GM12878 (cell line): ENCODE measurements around the gene MACROD2. TPM values are rescaled to one million over a fixed set of nuclear protein-coding genes. Genes with fewer than 3 reads are reported as not detected.

Experiments used
- ATAC-seq: fragments of 200-7000 bp; cut with Tn5 transposase; 3 replicates; pipeline ENCODE4 v1.9.1; 2020; ENCODE audit warnings: mild to moderate bottlenecking, moderate library complexity
- BruUV-seq: library from RNA; stranded (reverse); fragments of 400-500 nt; replicated peaks from 2 replicates; lab custom pipeline; 2021; lab: Mats Ljungman, UMichigan
- CTCF ChIA-PET: fragments of 300-600 bp; sonication (Branson Sonifier 250); formaldehyde crosslinking; extraction: SDS; loops from one replicate; lab custom pipeline; 2021; ENCODE audit warnings: inconsistent platforms; lab: Yijun Ruan, JAX
- POLR2A ChIA-PET: fragments of 350-600 bp; formaldehyde crosslinking; extraction: SDS; loops from one replicate; lab custom pipeline; 2021; ENCODE audit warnings: inconsistent platforms; lab: Charles Lee
- RAD21 ChIA-PET: fragments of 300-600 bp; sonication (Branson Sonifier 250); formaldehyde crosslinking; loops from one replicate; lab custom pipeline; 2023; ENCODE audit warnings: antibody characterized with exemption; ENCODE audit not compliant: unreplicated experiment; lab: Charles Lee
- SMC1A ChIA-PET: fragments of 300-600 bp; sonication (Branson Sonifier 250); formaldehyde crosslinking; loops from one replicate; lab custom pipeline; 2023; ENCODE audit not compliant: unreplicated experiment, uncharacterized antibody; lab: Charles Lee
- DNase-seq: peaks from one replicate; pipeline ENCODE4 v3.0.0-alpha.2; 2011; ENCODE audit warnings: low read depth, low spot score
- FAIRE-seq: peaks from 3 replicates; lab custom pipeline; 2011; peaks lifted over from hg19 to GRCh38; lab: Jason Lieb, UNC
- H2AFZ ChIP-seq: 2 replicates; pipeline ENCODE4 v1.6.0; 2011; ENCODE audit warnings: low read depth, low read length, control low read depth; ENCODE audit not compliant: control insufficient read depth
- H3K27ac ChIP-seq: 2 replicates; pipeline ENCODE4 v1.5.1; 2011; ENCODE audit warnings: control low read depth; ENCODE audit not compliant: control insufficient read depth, insufficient read depth
- H3K27me3 ChIP-seq, 2 experiments: replicated peaks in 1 of 2; 2 replicates each; pipeline versions ENCODE4 v1.6.0 to v1.6.1; 2011; ENCODE audit warnings: low read length in 1 of 2; ENCODE audit not compliant: control insufficient read depth in 2 of 2, insufficient read depth in 2 of 2
- H3K36me3 ChIP-seq, 2 experiments: 2 replicates each; pipeline ENCODE4 v1.5.1; 2011; ENCODE audit warnings: low read length in 1 of 2; ENCODE audit not compliant: control insufficient read depth in 2 of 2, insufficient read depth in 2 of 2
- H3K4me1 ChIP-seq: 2 replicates; pipeline ENCODE4 v1.6.1; 2011; ENCODE audit warnings: mild to moderate bottlenecking, low read length, moderate library complexity, mixed read lengths; ENCODE audit not compliant: control insufficient read depth, insufficient read depth
- H3K4me2 ChIP-seq: 2 replicates; pipeline ENCODE4 v1.6.0; 2011; ENCODE audit warnings: control low read depth; ENCODE audit not compliant: control insufficient read depth, insufficient read depth
- H3K4me3 ChIP-seq: fragments of 200-600 bp; sonication (generic); 2 replicates; pipeline ENCODE4 v1.5.1; 2016
- H3K79me2 ChIP-seq: 2 replicates; pipeline ENCODE4 v1.6.0; 2011; ENCODE audit warnings: low read length; ENCODE audit not compliant: control insufficient read depth, insufficient read depth
- H3K9ac ChIP-seq: 2 replicates; pipeline ENCODE4 v1.8.0; 2011; ENCODE audit warnings: low read length, control low read depth, mixed read lengths; ENCODE audit not compliant: control insufficient read depth, insufficient read depth
- H3K9me3 ChIP-seq: replicated peaks from 3 replicates; pipeline ENCODE4 v1.5.1; 2011; ENCODE audit warnings: mild to moderate bottlenecking, low read length; ENCODE audit not compliant: control insufficient read depth, insufficient read depth
- H4K20me1 ChIP-seq: 2 replicates; pipeline ENCODE4 v1.6.0; 2011; ENCODE audit not compliant: control insufficient read depth, insufficient read depth
- CBX5 ChIP-seq: sonication (generic); IDR thresholded peaks from 2 replicates; pipeline ENCODE4 v1.6.1; 2016; ENCODE audit warnings: low read depth, moderate library complexity, mild to moderate bottlenecking, inconsistent platforms
- EZH2 ChIP-seq: IDR thresholded peaks from 2 replicates; pipeline ENCODE4 v1.6.1; 2012; ENCODE audit warnings: low read depth, mild to moderate bottlenecking, control low read depth, inconsistent platforms, low read length, borderline replicate concordance; ENCODE audit not compliant: control insufficient read depth
- MYB ChIP-seq: fragments of 150-350 bp; IDR thresholded peaks from 2 replicates; pipeline ENCODE4 v1.6.1; 2014; ENCODE audit warnings: mild to moderate bottlenecking, low read depth, low read length, borderline replicate concordance
- NFYB ChIP-seq: IDR thresholded peaks from 2 replicates; pipeline ENCODE4 v1.6.1; 2011; ENCODE audit warnings: low read depth, mild to moderate bottlenecking, low read length, improper control_type of control experiment, moderate library complexity; ENCODE audit not compliant: insufficient read depth
- POU2F2 ChIP-seq: IDR thresholded peaks from 3 replicates; pipeline ENCODE4 v1.6.1; 2011; ENCODE audit warnings: low read depth, mild to moderate bottlenecking, low read length, borderline replicate concordance
- SRF ChIP-seq, 2 experiments: IDR thresholded peaks; 2 replicates each; pipeline ENCODE4 v1.6.1; 2011; ENCODE audit warnings: low read depth in 2 of 2, low read length in 2 of 2, mild to moderate bottlenecking in 1 of 2, moderate library complexity in 1 of 2
- TCF12 ChIP-seq: IDR thresholded peaks from 2 replicates; pipeline ENCODE4 v1.6.1; 2011; ENCODE audit warnings: low read depth, mild to moderate bottlenecking, low read length
- TCF3 ChIP-seq: IDR thresholded peaks from 2 replicates; pipeline ENCODE4 v1.6.1; 2012; ENCODE audit warnings: low read depth, mild to moderate bottlenecking, low read length, borderline replicate concordance; ENCODE audit not compliant: insufficient read depth
- TCF7 ChIP-seq: IDR thresholded peaks from 2 replicates; pipeline ENCODE4 v1.6.1; 2014; ENCODE audit warnings: antibody characterized with exemption, borderline replicate concordance
- WGBS: methylation state at CpG from one replicate; pipeline ENCODE4 v1.1.6; 2016; ENCODE audit warnings: low lambda C conversion rate; ENCODE audit not compliant: insufficient replicate concordance, insufficient coverage; ENCODE audit errors: missing lambda C conversion rate; 5-methylcytosine and 5-hydroxymethylcytosine counted together
- in situ Hi-C: fragments of 300-500 bp; cut with MboI; formaldehyde crosslinking; loops from 9 replicates; pipeline ENCODE4 v1.14.3; 2018; ENCODE audit warnings: mixed read lengths
- intact Hi-C: fragments of 100-400 bp; cut with micrococcal nuclease; formaldehyde crosslinking; loops from one replicate; pipeline ENCODE4 v1.14.2; 2022; ENCODE audit not compliant: unreplicated experiment
- polyA plus RNA-seq, 11 experiments: library from polyadenylated mRNA; depleted of rRNA in 4 of 11; unstranded in 6 of 11; stranded (reverse) in 5 of 11; fragments of >200 nt; fragmentation: Nextera tagmentation in 4 of 11; fragmentation: Illumina TruSeq in 1 of 11; extraction: Ambion mirVana in 4 of 11; extraction: Trizol in 1 of 11; gene quantifications; 1 replicate in 1 of 11; 2 replicates in 10 of 11; pipeline versions ENCODE4 v1.2.1 to v1.2.3, GENCODE V29; 2011 to 2016; ENCODE audit warnings: inconsistent platforms in 2 of 11, missing spikeins in 2 of 11, low read depth in 1 of 11
- total RNA-seq, 4 experiments: library from RNA; depleted of rRNA in 3 of 4; stranded (reverse); fragments of >200 nt in 3 of 4; fragmentation: Illumina TruSeq in 1 of 4; extraction: Trizol in 1 of 4; gene quantifications; 2 replicates each; pipeline versions ENCODE4 v1.2.1 to v1.2.3, GENCODE V29; 2013 to 2021
- TF ChIP-seq, protein P1 (sequence below): fragments of 450-650 bp; IDR thresholded peaks from 2 replicates; pipeline ENCODE4 v1.6.1; 2016; ENCODE audit warnings: mild to moderate bottlenecking
- TF ChIP-seq, protein P2 (sequence below): fragments of 450-650 bp; IDR thresholded peaks from 2 replicates; pipeline ENCODE4 v1.6.1; 2017; ENCODE audit warnings: mild to moderate bottlenecking, moderate library complexity

MACROD2 gene
- total and polyA plus RNA-seq, 10 of the 15 experiments (the other 5 are each of a cell fraction or from before 2014, with no cell fraction given), result 1.1 to 21.5 (median 2.2) TPM

DNA sequence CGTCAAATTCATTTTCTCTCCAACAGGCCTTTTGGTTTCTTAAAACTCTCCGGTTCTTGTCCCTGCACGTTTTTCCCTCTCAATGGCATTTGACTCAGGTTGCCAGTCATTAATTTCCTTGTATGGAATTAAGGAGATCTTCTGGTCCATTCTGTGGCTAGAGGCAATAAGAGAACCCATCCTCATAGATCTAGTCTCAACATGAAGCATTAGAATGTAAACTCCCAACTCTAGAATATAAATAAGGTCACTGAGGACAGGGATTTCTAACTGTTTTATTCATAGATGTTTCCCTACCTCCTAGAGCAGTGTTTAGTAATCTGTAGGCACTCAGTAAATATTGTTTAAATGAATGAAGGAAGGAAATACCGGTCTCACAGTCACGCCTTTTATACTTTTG lies 527.3 kb downstream of the MACROD2 start:
- in situ Hi-C loops, result no loop called here
- H3K4me3 ChIP-seq, result no peak overlapping the region
- H3K27ac ChIP-seq, result no peak overlapping the region
- SMC1A ChIA-PET, result no interaction called here
- TF ChIP-seq EZH2 (no peak), TCF7 (no peak), NFYB (no peak), POU2F2 (no peak), SRF (IDR thresholded peaks at IDR 0.05; ENCODE audit: low read depth in 2 of 2, low read length in 2 of 2) (no peak), CBX5 (no peak), TCF3 (no peak), MYB (no peak), TCF12 (no peak)
- TF ChIP-seq, protein P1, sequence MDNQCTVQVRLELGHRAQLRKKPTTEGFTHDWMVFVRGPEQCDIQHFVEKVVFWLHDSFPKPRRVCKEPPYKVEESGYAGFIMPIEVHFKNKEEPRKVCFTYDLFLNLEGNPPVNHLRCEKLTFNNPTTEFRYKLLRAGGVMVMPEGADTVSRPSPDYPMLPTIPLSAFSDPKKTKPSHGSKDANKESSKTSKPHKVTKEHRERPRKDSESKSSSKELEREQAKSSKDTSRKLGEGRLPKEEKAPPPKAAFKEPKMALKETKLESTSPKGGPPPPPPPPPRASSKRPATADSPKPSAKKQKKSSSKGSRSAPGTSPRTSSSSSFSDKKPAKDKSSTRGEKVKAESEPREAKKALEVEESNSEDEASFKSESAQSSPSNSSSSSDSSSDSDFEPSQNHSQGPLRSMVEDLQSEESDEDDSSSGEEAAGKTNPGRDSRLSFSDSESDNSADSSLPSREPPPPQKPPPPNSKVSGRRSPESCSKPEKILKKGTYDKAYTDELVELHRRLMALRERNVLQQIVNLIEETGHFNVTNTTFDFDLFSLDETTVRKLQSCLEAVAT, result no peak
- TF ChIP-seq, protein P2, sequence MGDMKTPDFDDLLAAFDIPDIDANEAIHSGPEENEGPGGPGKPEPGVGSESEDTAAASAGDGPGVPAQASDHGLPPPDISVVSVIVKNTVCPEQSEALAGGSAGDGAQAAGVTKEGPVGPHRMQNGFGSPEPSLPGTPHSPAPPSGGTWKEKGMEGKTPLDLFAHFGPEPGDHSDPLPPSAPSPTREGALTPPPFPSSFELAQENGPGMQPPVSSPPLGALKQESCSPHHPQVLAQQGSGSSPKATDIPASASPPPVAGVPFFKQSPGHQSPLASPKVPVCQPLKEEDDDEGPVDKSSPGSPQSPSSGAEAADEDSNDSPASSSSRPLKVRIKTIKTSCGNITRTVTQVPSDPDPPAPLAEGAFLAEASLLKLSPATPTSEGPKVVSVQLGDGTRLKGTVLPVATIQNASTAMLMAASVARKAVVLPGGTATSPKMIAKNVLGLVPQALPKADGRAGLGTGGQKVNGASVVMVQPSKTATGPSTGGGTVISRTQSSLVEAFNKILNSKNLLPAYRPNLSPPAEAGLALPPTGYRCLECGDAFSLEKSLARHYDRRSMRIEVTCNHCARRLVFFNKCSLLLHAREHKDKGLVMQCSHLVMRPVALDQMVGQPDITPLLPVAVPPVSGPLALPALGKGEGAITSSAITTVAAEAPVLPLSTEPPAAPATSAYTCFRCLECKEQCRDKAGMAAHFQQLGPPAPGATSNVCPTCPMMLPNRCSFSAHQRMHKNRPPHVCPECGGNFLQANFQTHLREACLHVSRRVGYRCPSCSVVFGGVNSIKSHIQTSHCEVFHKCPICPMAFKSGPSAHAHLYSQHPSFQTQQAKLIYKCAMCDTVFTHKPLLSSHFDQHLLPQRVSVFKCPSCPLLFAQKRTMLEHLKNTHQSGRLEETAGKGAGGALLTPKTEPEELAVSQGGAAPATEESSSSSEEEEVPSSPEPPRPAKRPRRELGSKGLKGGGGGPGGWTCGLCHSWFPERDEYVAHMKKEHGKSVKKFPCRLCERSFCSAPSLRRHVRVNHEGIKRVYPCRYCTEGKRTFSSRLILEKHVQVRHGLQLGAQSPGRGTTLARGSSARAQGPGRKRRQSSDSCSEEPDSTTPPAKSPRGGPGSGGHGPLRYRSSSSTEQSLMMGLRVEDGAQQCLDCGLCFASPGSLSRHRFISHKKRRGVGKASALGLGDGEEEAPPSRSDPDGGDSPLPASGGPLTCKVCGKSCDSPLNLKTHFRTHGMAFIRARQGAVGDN, result no peak
- no peaks in the 10 kb centered on the region for H3K27me3 ChIP-seq
- FAIRE-seq (no peak), DNase-seq (no peak), ATAC-seq (no peak)
- no peak overlapping the region for H2AFZ ChIP-seq
- WGBS, result 33% methylated on average over 5 of the region's 5 CpGs
- no peaks in the 10 kb centered on the region for H3K9me3 ChIP-seq
- BruUV-seq, result no TSS peak
- RAD21 ChIA-PET, result no interaction called here
- no peaks in the 10 kb centered on the region for H4K20me1 ChIP-seq
- H3K9ac ChIP-seq, result no peak overlapping the region
- POLR2A ChIA-PET, result no interaction called here
- no peaks in the 10 kb centered on the region for H3K36me3 ChIP-seq
- intact Hi-C loops, result no loop called here
- CTCF ChIA-PET, result no interaction called here
- no peak overlapping the region for H3K4me2 ChIP-seq
- no peaks in the 10 kb centered on the region for H3K79me2 ChIP-seq
- no peaks in the 10 kb centered on the region for H3K4me1 ChIP-seq
